Measurements from ENCODE around the gene DCTN5.

DNA sequence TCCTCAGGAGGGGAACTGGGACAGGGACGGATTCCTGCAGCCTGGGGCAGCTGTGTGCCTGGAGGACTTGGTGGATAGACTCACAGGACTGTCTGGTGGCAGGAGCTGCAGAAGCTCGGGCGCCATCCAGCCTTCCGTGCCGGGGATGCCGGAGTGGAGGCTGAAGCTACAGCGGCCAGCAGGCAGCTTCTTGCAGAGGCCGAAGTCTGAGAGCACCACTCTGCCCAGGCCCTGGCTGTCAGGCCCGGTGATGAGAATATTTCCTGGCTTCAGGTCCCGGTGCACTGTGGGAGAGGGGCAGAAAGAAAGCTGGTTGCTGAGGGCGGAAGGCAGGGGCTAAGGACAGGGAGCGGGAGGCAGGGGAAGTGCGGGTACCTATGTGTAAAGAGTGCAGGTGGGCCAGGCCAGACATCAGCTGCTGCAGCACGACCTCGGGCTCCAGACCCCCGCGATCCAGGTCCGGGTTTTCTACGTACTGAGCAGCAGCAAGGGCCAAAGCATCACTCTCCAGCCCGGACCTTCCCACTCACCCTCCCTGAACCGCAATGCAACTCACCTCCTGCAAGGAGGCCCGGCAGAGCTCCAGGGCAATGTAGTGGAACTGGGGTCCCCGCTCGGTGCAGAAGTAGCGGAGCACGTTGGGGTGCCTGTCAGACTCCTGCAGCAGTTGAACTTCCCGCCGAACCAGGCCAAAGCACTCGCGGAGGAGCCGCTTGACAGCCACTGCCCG, 53.5 kb downstream of the DCTN5 start:
- TF ChIP-seq, protein P1, sequence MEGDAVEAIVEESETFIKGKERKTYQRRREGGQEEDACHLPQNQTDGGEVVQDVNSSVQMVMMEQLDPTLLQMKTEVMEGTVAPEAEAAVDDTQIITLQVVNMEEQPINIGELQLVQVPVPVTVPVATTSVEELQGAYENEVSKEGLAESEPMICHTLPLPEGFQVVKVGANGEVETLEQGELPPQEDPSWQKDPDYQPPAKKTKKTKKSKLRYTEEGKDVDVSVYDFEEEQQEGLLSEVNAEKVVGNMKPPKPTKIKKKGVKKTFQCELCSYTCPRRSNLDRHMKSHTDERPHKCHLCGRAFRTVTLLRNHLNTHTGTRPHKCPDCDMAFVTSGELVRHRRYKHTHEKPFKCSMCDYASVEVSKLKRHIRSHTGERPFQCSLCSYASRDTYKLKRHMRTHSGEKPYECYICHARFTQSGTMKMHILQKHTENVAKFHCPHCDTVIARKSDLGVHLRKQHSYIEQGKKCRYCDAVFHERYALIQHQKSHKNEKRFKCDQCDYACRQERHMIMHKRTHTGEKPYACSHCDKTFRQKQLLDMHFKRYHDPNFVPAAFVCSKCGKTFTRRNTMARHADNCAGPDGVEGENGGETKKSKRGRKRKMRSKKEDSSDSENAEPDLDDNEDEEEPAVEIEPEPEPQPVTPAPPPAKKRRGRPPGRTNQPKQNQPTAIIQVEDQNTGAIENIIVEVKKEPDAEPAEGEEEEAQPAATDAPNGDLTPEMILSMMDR (IDR thresholded peaks at IDR 0.05): no peak
- TF ChIP-seq POLR2A (IDR thresholded peaks at IDR 0.05): no peak

Measured in body of pancreas (tissue), 4 donors.